NT2/D1 (cell line): Measurements from ENCODE around the gene PRPS1.

Experiments
- YY1 ChIP-seq: IDR thresholded peaks from 2 replicates; pipeline ENCODE4 v1.6.1; 2011; ENCODE audit not compliant: insufficient read length, insufficient read depth
- ZNF274 ChIP-seq: IDR thresholded peaks from 2 replicates; pipeline ENCODE4 v1.6.1; 2011; ENCODE audit warnings: mild to moderate bottlenecking, low read depth, low read length

DNA sequence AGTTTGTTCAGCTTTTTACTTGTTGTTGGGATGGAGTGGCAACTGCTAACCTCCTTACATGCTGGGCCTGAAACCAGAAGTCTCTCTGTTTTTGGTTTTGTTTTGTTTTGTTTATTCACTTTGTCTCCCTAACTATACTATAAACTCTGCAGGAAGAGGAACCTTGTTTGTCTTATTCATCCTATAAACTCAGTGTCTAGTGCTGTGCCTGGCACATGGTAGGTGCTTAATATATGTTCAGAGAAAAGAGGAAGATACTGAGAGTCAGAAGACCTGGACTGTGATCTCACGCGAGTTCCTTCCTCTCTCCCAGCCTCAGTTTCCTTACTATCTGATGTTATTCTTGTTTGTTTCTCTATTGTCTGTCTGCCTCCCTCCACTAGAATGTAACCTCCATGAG, 71.3 kb downstream of the PRPS1 start:
- TF ChIP-seq YY1, result no peak
- TF ChIP-seq ZNF274, result no peak
